KMS-11 (cell line): ENCODE results near the gene VPS13A.

Experiments used
- H2AFZ ChIP-seq: fragments of 200-600 bp; sonication (generic); 2 replicates; pipeline ENCODE4 v1.6.1; 2016; ENCODE audit warnings: antibody characterized with exemption, mixed run types, low read depth
- H3K27ac ChIP-seq: fragments of 200-600 bp; sonication (generic); 2 replicates; pipeline ENCODE4 v1.6.1; 2016; ENCODE audit warnings: mild to moderate bottlenecking, mixed run types
- H3K27me3 ChIP-seq: fragments of 200-600 bp; sonication (generic); 2 replicates; pipeline ENCODE4 v1.6.1; 2017; ENCODE audit warnings: mild to moderate bottlenecking, low read depth, mixed run types, moderate library complexity; ENCODE audit not compliant: insufficient read depth
- H3K36me3 ChIP-seq: fragments of 200-600 bp; sonication (generic); 2 replicates; pipeline ENCODE4 v1.6.1; 2017; ENCODE audit warnings: mild to moderate bottlenecking, mixed run types; ENCODE audit not compliant: insufficient read depth
- H3K4me1 ChIP-seq: fragments of 200-600 bp; sonication (generic); 2 replicates; pipeline ENCODE4 v1.6.1; 2016; ENCODE audit warnings: mild to moderate bottlenecking, low read depth, mixed run types; ENCODE audit not compliant: poor library complexity, severe bottlenecking
- H3K4me2 ChIP-seq: fragments of 200-600 bp; sonication (generic); 2 replicates; pipeline ENCODE4 v1.7.0; 2016; ENCODE audit warnings: mild to moderate bottlenecking, mixed run types
- H3K4me3 ChIP-seq: fragments of 200-600 bp; sonication (generic); IDR thresholded peaks from 2 replicates; pipeline ENCODE4 v1.6.1; 2017; ENCODE audit warnings: low read depth, low read length, mixed read lengths; ENCODE audit not compliant: insufficient read depth
- H3K79me2 ChIP-seq: fragments of 200-600 bp; sonication (generic); 2 replicates; pipeline ENCODE4 v1.6.1; 2016; ENCODE audit warnings: low read depth, mixed run types; ENCODE audit not compliant: insufficient read depth
- H3K9ac ChIP-seq: fragments of 200-600 bp; sonication (generic); 2 replicates; pipeline ENCODE4 v1.6.1; 2016; ENCODE audit warnings: mild to moderate bottlenecking, mixed run types
- H4K20me1 ChIP-seq: fragments of 200-600 bp; sonication (generic); 2 replicates; pipeline ENCODE4 v1.6.1; 2016; ENCODE audit warnings: mild to moderate bottlenecking, mixed run types; ENCODE audit not compliant: insufficient read depth
- CTCF ChIP-seq: fragments of 200-600 bp; sonication (generic); conservative IDR thresholded peaks from 2 replicates; pipeline ENCODE4 v1.6.1; 2017; ENCODE audit warnings: low read depth, mild to moderate bottlenecking, antibody characterized with exemption, low read length, moderate library complexity, mixed read lengths

Gene VPS13A

GRCh38 chr9:77142366-77142765 lies 35.0 kb upstream of the VPS13A start:
- Histone ChIP-seq H3K36me3 (no peaks in the 10 kb centered on the region), H3K4me3 (no peak overlapping the region), H3K27me3 (no peaks in the 10 kb centered on the region), H3K79me2 (no peaks in the 10 kb centered on the region), H3K9ac (no peak overlapping the region), H2AFZ (no peak overlapping the region), H3K4me1 (no peaks in the 10 kb centered on the region), H3K4me2 (no peak overlapping the region), H4K20me1 (no peaks in the 10 kb centered on the region), H3K27ac (no peak overlapping the region)
- TF ChIP-seq CTCF = no peak

GRCh38 chr9:77149879-77150278 lies 27.5 kb upstream of the VPS13A start:
- no peak overlapping the region for H3K27ac ChIP-seq
- no peak overlapping the region for H3K4me3 ChIP-seq
- H2AFZ ChIP-seq = no peak overlapping the region
- H3K4me1 ChIP-seq = no peaks in the 10 kb centered on the region
- no peaks in the 10 kb centered on the region for H3K27me3 ChIP-seq
- no peaks in the 10 kb centered on the region for H4K20me1 ChIP-seq
- no peaks in the 10 kb centered on the region for H3K36me3 ChIP-seq
- H3K4me2 ChIP-seq = no peak overlapping the region
- no peak overlapping the region for H3K9ac ChIP-seq
- no peak for TF ChIP-seq CTCF
- H3K79me2 ChIP-seq = no peaks in the 10 kb centered on the region

- Histone ChIP-seq H2AFZ (no peak overlapping the region), H3K27me3 (no peaks in the 10 kb centered on the region), H4K20me1 (no peaks in the 10 kb centered on the region), H3K4me2 (no peak overlapping the region), H3K27ac (no peak overlapping the region), H3K36me3 (no peaks in the 10 kb centered on the region), H3K4me1 (no peaks in the 10 kb centered on the region), H3K79me2 (no peaks in the 10 kb centered on the region), H3K4me3 (no peak overlapping the region), H3K9ac (no peak overlapping the region)
- no peak for TF ChIP-seq CTCF
Measured at GRCh38 chr9:77152289-77152688, 25.0 kb upstream of the VPS13A start.

GRCh38 chr9:77156646-77157371 lies 20.5 kb upstream of the VPS13A start:
- no peaks in the 10 kb centered on the region for H3K79me2 ChIP-seq
- no peaks in the 10 kb centered on the region for H4K20me1 ChIP-seq
- no peaks in the 10 kb centered on the region for H3K36me3 ChIP-seq
- H3K9ac ChIP-seq = no peak overlapping the region
- no peak overlapping the region for H3K27ac ChIP-seq
- no peaks in the 10 kb centered on the region for H3K4me1 ChIP-seq
- no peaks in the 10 kb centered on the region for H3K27me3 ChIP-seq
- no peak overlapping the region for H3K4me2 ChIP-seq
- TF ChIP-seq CTCF = no peak
- H2AFZ ChIP-seq = no peak overlapping the region
- no peak overlapping the region for H3K4me3 ChIP-seq
